Caco-2 (cell line): ENCODE data around the gene RYR2. TPM values are rescaled to one million over a fixed set of nuclear protein-coding genes. Genes with fewer than 3 reads are reported as not detected.

Experiments used
- BruUV-seq: library from RNA; stranded (reverse); fragments of 400-500 nt; replicated peaks from 2 replicates; lab custom pipeline; 2021; lab: Mats Ljungman, UMichigan
- CTCF ChIA-PET: fragments of 300-600 bp; sonication (Branson Sonifier 250); formaldehyde crosslinking; loops from one replicate; lab custom pipeline; 2022; ENCODE audit warnings: antibody characterized with exemption; lab: Charles Lee
- POLR2A ChIA-PET: fragments of 300-600 bp; sonication (Branson Sonifier 250); formaldehyde crosslinking; loops from one replicate; lab custom pipeline; 2022; ENCODE audit warnings: antibody characterized with exemption; lab: Charles Lee
- DNase-seq, 2 experiments: peaks; one replicate each; pipeline versions ENCODE4 v3.0.0 to v3.0.0-alpha.2; 2020 to 2022
- H3K27me3 ChIP-seq: replicated peaks from 2 replicates; pipeline ENCODE4 v1.6.0; 2011; ENCODE audit warnings: low read length; ENCODE audit not compliant: control insufficient read depth, insufficient read depth
- H3K36me3 ChIP-seq: 2 replicates; pipeline ENCODE4 v1.5.1; 2011; ENCODE audit warnings: low read length; ENCODE audit not compliant: control insufficient read depth, insufficient read depth
- H3K4me1 ChIP-seq: fragments of 250-450 bp; sonication (Bioruptor Pico); 2 replicates; pipeline ENCODE4 v1.5.1; 2020; ENCODE audit warnings: mild to moderate bottlenecking
- H3K4me3 ChIP-seq: 2 replicates; pipeline ENCODE4 v1.5.1; 2011; ENCODE audit warnings: low read depth, mild to moderate bottlenecking, control low read depth, low read length
- H3K9me3 ChIP-seq: fragments of 250-450 bp; sonication (Bioruptor Pico); 2 replicates; pipeline ENCODE4 v1.5.1; 2020; ENCODE audit warnings: mild to moderate bottlenecking, moderate library complexity
- H3K27ac Mint-ChIP-seq: one replicate; pipeline ENCODE4 v1.8.0; 2022; ENCODE audit warnings: mixed read lengths; ENCODE audit not compliant: unreplicated experiment
- H3K27me3 Mint-ChIP-seq: one replicate; pipeline ENCODE4 v1.8.0; 2022; ENCODE audit warnings: mixed read lengths; ENCODE audit not compliant: insufficient read depth, unreplicated experiment
- H3K36me3 Mint-ChIP-seq: one replicate; pipeline ENCODE4 v1.8.0; 2022; ENCODE audit warnings: mild to moderate bottlenecking, mixed read lengths; ENCODE audit not compliant: insufficient read depth, unreplicated experiment
- H3K4me1 Mint-ChIP-seq: one replicate; pipeline ENCODE4 v1.8.0; 2022; ENCODE audit warnings: low read depth, mixed read lengths; ENCODE audit not compliant: unreplicated experiment
- H3K4me3 Mint-ChIP-seq: one replicate; pipeline ENCODE4 v1.8.0; 2022; ENCODE audit warnings: mild to moderate bottlenecking, moderate library complexity, mixed read lengths; ENCODE audit not compliant: unreplicated experiment
- H3K9me3 Mint-ChIP-seq: one replicate; pipeline ENCODE4 v1.8.0; 2022; ENCODE audit warnings: mixed read lengths; ENCODE audit not compliant: unreplicated experiment
- intact Hi-C: fragments of 100-400 bp; cut with micrococcal nuclease; formaldehyde crosslinking; loops from one replicate; pipeline ENCODE4 v1.10.0; 2022; ENCODE audit not compliant: unreplicated experiment
- total RNA-seq: library from RNA; stranded (reverse); gene quantifications from 2 replicates; pipeline ENCODE4 v1.2.3, GENCODE V29; 2022
- TF ChIP-seq, protein P1 (sequence below), 2 experiments: fragments of 200-600 bp in 1 of 2; IDR thresholded peaks; 1 replicate in 1 of 2; 2 replicates in 1 of 2; pipeline versions ENCODE4 v1.5.1 to v1.8.0; 2011 to 2022; ENCODE audit warnings: antibody characterized with exemption in 1 of 2, control low read depth in 1 of 2, inconsistent platforms in 1 of 2, low read depth in 1 of 2, low read length in 1 of 2, mild to moderate bottlenecking in 1 of 2, moderate library complexity in 1 of 2; ENCODE audit not compliant: insufficient read depth in 1 of 2, severe bottlenecking in 1 of 2, unreplicated experiment in 1 of 2

The RYR2 gene
- total RNA-seq, 1 experiment from 2014 or later = 3.4 TPM

DNA sequence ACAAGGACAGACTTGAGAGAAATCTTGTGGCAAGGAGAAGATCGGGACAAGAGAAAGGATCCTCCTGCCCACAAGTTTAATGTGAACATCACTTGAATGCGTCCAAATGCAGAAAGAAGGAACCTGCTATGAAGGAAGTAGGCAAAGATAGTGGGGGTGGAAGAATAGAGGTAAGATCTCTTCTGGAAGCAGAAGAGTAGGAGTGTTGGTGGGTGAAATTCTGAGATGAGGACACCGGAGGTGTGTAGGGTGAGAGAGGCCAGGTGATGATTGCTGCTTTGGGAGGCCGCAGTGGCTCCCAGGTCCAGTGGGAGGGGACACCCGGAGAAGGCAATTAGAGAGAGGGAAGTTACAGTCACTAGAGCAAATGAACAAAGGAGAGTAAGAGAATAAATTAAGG, 6.8 kb downstream of the RYR2 start:
- intact Hi-C loops = no loop called here
- ChIA-PET CTCF (no interaction called here), POLR2A (no interaction called here)
- Histone ChIP-seq H3K9me3 (no peaks in the 10 kb centered on the region), H3K27me3 (no peaks in the 10 kb centered on the region), H3K4me3 (no peak overlapping the region), H3K36me3 (no peaks in the 10 kb centered on the region), H3K4me1 (no peaks in the 10 kb centered on the region)
- no peak for DNase-seq
- TF ChIP-seq, protein P1, sequence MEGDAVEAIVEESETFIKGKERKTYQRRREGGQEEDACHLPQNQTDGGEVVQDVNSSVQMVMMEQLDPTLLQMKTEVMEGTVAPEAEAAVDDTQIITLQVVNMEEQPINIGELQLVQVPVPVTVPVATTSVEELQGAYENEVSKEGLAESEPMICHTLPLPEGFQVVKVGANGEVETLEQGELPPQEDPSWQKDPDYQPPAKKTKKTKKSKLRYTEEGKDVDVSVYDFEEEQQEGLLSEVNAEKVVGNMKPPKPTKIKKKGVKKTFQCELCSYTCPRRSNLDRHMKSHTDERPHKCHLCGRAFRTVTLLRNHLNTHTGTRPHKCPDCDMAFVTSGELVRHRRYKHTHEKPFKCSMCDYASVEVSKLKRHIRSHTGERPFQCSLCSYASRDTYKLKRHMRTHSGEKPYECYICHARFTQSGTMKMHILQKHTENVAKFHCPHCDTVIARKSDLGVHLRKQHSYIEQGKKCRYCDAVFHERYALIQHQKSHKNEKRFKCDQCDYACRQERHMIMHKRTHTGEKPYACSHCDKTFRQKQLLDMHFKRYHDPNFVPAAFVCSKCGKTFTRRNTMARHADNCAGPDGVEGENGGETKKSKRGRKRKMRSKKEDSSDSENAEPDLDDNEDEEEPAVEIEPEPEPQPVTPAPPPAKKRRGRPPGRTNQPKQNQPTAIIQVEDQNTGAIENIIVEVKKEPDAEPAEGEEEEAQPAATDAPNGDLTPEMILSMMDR (IDR thresholded peaks at IDR 0.05; ENCODE audit: insufficient read depth in 1 of 2, low read depth in 1 of 2, low read length in 1 of 2, severe bottlenecking in 1 of 2, unreplicated experiment in 1 of 2) = no peak
- H3K4me1 Mint-ChIP-seq = no peaks in the 10 kb centered on the region
- no peaks in the 10 kb centered on the region for H3K9me3 Mint-ChIP-seq
- no peak overlapping the region for H3K27ac Mint-ChIP-seq
- no TSS peak for BruUV-seq
- H3K4me3 Mint-ChIP-seq = no peak overlapping the region
- H3K27me3 Mint-ChIP-seq = peaks cover 10% of the 10 kb centered on the region
- H3K36me3 Mint-ChIP-seq = no peaks in the 10 kb centered on the region

DNA sequence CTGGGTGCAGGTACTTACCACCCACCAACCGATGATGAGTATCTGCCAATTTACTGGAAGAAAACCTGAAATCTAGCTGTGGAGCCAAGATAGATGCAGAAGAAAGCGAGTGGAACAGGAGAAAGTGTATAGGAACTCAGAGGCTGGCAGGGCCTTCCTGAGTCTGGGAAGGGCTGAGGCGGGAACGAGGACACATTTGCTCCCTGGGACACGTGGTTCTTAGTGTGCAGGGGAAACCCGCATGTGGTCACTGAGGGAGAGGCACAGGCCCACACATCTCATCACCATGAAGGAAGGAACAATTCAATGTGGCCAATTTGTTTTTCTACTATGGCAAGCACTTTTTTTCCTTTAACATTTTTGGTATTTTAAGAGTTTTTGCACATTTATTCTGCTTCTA, 8.2 kb downstream of the RYR2 start:
- H3K27me3 Mint-ChIP-seq = peaks cover 20% of the 10 kb centered on the region
- ChIA-PET POLR2A (no interaction called here), CTCF (no interaction called here)
- no TSS peak for BruUV-seq
- H3K9me3 Mint-ChIP-seq = no peaks in the 10 kb centered on the region
- intact Hi-C loops = no loop called here
- Histone ChIP-seq H3K27me3 (no peaks in the 10 kb centered on the region), H3K4me1 (no peaks in the 10 kb centered on the region), H3K4me3 (no peak overlapping the region), H3K9me3 (no peaks in the 10 kb centered on the region), H3K36me3 (no peaks in the 10 kb centered on the region)
- DNase-seq = no peak
- TF ChIP-seq, protein P1 (IDR thresholded peaks at IDR 0.05; ENCODE audit: insufficient read depth in 1 of 2, low read depth in 1 of 2, low read length in 1 of 2, severe bottlenecking in 1 of 2, unreplicated experiment in 1 of 2) = no peak
- H3K36me3 Mint-ChIP-seq = no peaks in the 10 kb centered on the region
- no peaks in the 10 kb centered on the region for H3K4me1 Mint-ChIP-seq
- H3K4me3 Mint-ChIP-seq = no peak overlapping the region
- no peak overlapping the region for H3K27ac Mint-ChIP-seq

DNA sequence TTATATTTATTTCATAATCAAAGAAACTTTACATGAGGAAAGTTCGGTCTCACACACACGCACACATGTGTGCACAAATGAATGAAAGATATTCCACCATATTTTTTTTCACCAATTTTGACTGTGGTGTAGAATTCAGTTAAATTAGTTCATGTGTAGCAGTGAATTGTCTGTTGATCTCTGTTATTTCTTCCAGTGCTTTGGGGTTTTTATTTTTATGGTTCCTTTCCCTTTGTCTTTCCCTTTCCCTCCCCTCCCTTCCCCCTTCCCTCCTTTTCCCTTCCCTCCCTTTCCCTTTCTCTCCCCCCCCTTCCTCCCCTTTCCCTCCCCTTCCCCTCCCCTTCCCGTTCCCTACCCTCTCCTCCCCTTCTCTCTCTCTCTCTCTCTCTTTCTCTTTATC, 8.9 kb downstream of the RYR2 start:
- BruUV-seq = no TSS peak
- Mint-ChIP-seq H3K4me1 (no peaks in the 10 kb centered on the region), H3K9me3 (no peaks in the 10 kb centered on the region), H3K4me3 (no peak overlapping the region), H3K27me3 (peaks cover 24% of the 10 kb centered on the region), H3K27ac (no peak overlapping the region), H3K36me3 (no peaks in the 10 kb centered on the region)
- Histone ChIP-seq H3K36me3 (no peaks in the 10 kb centered on the region), H3K9me3 (no peaks in the 10 kb centered on the region), H3K4me1 (no peaks in the 10 kb centered on the region), H3K27me3 (no peaks in the 10 kb centered on the region), H3K4me3 (no peak overlapping the region)
- POLR2A ChIA-PET = no interaction called here
- CTCF ChIA-PET = no interaction called here
- no peak for DNase-seq
- intact Hi-C loops = no loop called here
- TF ChIP-seq, protein P1 (IDR thresholded peaks at IDR 0.05; ENCODE audit: insufficient read depth in 1 of 2, low read depth in 1 of 2, low read length in 1 of 2, severe bottlenecking in 1 of 2, unreplicated experiment in 1 of 2) = no peak
